NCI-H1105 treated with DMSO at 0.1 percent for 48 hours (cell line): Measurements from ENCODE around the gene RPS26.
A peak's percentile ranks its signal among the peaks of the same experiment; 100 is the strongest.

Experiments
- DNase-seq: peaks from one replicate; lab custom pipeline; 2025; lab: John Stamatoyannopoulos, UW

RPS26 gene

GRCh38 chr12:56078931-56079722 lies 37.4 kb downstream of the RPS26 start:
- peak; percentile 34 for DNase-seq

GRCh38 chr12:56079723-56080555 lies 38.2 kb downstream of the RPS26 start, which contains the start of gene ERBB3:
ERBB3 (plus strand) TSS chr12:56080165; CDS start chr12:56080301, 136 bp downstream.
- peak; percentile 46 for DNase-seq

- DNase-seq = no peak
Observed at GRCh38 chr12:56080556-56081138, 38.9 kb downstream of the RPS26 start.

- DNase-seq = no peak
Observed at GRCh38 chr12:56081393-56082347, 40.0 kb downstream of the RPS26 start.

DNA sequence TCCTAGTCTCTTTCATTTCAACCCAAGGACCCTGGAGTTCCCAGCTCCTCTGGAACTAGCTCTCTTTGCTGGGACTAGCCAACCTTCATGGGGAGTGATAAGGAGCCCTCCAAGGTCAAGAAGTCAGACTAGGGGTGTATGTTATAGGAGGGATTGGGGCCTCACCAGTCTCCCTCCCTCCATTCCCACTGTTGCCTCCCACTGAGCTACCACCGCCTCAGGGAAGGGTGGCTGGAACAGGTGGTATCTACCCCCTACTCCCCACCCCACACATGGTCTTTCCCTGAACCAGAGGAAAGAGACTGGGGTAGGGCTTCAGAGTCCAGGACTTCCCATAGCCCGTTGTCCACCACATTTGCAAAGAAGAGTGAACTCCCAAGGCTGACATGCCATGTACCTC lies 40.7 kb downstream of the RPS26 start:
- no peak for DNase-seq

GRCh38 chr12:56082967-56083366 lies 41.2 kb downstream of the RPS26 start:
- DNase-seq = no peak

GRCh38 chr12:56084958-56085543 lies 43.3 kb downstream of the RPS26 start:
- DNase-seq = no peak

- DNase-seq = no peak
Observed at GRCh38 chr12:56086096-56086495, 44.4 kb downstream of the RPS26 start.

DNA sequence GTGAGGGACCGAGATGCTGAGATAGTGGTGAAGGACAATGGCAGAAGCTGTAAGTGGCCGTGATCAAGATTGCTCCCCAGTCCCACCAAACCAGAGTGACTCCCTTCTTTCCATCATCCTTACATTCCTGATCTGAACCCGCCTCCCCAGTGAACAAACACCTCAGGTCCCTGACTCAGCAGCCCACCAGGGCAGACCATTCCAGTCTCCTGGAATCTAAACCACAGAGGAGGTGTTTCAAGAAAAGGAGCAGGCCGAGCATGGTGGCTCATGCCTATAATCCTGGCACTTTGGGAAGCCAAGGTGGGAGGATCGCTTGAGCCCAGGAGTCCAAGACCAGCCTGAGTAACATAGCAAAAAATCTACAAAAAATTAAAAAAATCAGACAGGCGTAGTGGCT lies 44.9 kb downstream of the RPS26 start:
- DNase-seq = no peak

GRCh38 chr12:56087220-56087619 lies 45.5 kb downstream of the RPS26 start:
- no peak for DNase-seq
